Measurements from ENCODE around the gene ELMO1.

The ELMO1 gene

DNA sequence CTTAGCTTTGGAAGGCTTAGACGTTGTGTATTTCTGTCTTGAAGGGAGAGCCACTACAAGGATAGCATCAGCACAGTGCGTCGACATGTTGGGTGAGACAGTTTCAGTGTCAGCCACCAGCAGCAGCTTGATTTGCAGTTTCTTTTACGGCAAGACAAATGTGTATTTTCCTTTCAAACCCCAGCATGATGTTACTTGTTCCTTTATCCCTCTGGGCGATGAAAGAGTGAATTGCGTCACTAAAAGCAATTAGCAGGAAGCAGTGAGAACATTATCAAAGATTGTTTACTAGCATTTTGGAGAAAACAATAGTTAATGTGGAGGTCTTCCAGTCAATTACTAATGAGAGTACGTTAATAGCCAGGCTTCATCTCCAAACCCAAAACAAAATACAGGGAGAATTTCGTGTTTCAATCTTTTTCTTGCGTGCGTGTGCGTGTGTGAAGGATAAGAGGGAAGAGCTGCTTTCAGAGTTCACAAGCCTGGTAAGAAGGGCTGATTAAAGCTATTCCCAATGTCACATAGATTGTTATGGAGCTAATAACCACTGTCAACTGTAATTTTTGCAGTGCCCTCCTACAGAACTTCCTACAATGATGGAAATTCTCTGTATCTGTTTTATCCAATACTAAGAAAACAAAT, 567.3 kb downstream of the ELMO1 start:
- TF ChIP-seq, protein P1, sequence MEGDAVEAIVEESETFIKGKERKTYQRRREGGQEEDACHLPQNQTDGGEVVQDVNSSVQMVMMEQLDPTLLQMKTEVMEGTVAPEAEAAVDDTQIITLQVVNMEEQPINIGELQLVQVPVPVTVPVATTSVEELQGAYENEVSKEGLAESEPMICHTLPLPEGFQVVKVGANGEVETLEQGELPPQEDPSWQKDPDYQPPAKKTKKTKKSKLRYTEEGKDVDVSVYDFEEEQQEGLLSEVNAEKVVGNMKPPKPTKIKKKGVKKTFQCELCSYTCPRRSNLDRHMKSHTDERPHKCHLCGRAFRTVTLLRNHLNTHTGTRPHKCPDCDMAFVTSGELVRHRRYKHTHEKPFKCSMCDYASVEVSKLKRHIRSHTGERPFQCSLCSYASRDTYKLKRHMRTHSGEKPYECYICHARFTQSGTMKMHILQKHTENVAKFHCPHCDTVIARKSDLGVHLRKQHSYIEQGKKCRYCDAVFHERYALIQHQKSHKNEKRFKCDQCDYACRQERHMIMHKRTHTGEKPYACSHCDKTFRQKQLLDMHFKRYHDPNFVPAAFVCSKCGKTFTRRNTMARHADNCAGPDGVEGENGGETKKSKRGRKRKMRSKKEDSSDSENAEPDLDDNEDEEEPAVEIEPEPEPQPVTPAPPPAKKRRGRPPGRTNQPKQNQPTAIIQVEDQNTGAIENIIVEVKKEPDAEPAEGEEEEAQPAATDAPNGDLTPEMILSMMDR (IDR thresholded peaks at IDR 0.05; ENCODE audit: low read depth, low read length, missing control alignments) = no peak
- no peak overlapping the region for H3K4me3 ChIP-seq (ENCODE audit: low read depth, low read length)
- in situ Hi-C loops (cut with HindIII; ENCODE audit: low sequenced_read_pairs) = no loop called here
- DNase-seq (ENCODE audit: low read depth) = no peak

DNA sequence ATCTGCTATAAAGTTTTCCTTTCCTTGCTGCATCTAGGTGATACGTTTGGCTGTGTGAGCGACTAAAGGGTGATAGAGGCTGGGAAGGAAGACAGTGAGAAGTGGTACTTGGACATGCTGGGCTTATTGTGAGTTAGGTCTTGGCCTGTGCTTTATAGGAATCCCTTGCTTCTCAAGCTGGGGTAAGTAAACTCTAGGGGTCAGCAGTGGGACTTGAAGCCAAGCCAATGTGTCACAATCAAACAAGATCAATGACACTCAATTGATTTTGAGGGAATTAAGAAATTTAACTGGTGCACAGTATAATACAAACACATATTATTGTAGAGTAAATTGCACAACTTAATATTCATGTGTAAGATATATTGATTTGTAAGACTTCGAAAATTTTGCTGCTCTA, 568.6 kb downstream of the ELMO1 start:
- in situ Hi-C loops (cut with HindIII; ENCODE audit: low sequenced_read_pairs) = no loop called here
- TF ChIP-seq, protein P1 (IDR thresholded peaks at IDR 0.05; ENCODE audit: low read depth, low read length, missing control alignments) = no peak
- no peak for DNase-seq (ENCODE audit: low read depth)
- no peak overlapping the region for H3K4me3 ChIP-seq (ENCODE audit: low read depth, low read length)

DNA sequence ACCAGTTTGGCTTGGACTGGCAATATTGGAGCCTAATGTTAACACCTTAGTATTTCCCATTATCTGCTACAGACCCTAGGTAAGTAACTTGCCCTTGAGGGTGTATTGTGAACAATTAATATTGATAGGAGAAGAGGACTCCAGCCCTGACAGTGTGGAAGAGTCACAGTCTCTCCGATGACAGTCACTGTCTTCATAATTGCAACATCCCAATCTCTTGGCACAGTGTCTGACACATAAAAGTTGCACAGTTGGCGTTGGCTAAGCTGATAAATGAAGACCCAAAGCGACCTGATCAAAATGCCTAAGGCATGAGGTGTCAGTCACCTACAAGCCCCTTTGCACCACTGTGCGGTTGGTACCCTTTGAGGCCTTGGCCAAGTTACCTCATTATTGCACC, 569.6 kb downstream of the ELMO1 start:
- H3K4me3 ChIP-seq (ENCODE audit: low read depth, low read length) = no peak overlapping the region
- TF ChIP-seq, protein P1 (IDR thresholded peaks at IDR 0.05; ENCODE audit: low read depth, low read length, missing control alignments) = no peak
- in situ Hi-C loops (cut with HindIII; ENCODE audit: low sequenced_read_pairs) = no loop called here
- DNase-seq (ENCODE audit: low read depth) = no peak

DNA sequence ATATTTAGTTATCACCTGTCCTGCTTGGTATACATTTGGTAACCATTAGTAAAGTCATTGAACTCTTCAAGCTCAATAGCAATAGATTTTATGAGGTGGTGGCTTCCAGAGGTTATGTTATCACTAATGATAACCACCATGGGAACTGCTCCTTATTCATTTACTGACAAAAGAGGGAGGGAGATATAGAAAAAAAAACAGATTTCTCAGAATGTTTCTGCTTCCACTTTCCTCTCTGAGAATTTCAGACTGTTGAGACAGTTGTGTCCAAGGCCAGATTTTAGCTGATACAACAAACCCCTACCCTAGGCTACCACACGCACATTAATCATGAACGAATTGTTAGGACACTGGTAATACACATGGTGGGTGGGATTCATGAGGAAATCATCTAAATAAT, 570.4 kb downstream of the ELMO1 start:
- in situ Hi-C loops (cut with HindIII; ENCODE audit: low sequenced_read_pairs) = no loop called here
- TF ChIP-seq, protein P1 (IDR thresholded peaks at IDR 0.05; ENCODE audit: low read depth, low read length, missing control alignments) = no peak

DNA sequence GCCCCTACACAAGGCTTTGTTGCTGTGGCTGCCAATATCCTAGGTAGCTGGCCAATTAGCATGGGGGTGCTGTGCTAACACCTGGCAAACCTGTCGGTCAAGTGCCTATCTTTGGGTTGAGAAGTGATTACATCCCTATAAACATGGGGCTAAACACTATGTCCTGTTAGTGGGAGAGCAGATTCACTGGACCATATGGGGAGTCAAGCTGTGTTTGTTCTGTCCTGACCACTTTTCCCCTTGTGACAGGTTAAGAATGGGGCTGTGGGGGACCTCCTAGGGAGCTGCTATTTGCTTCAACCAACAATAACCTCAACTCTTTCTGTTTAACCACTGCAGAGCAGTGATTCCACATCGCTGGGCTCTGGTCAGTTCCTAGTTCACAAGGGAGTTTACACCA, 572.9 kb downstream of the ELMO1 start:
- TF ChIP-seq, protein P1 (IDR thresholded peaks at IDR 0.05; ENCODE audit: low read depth, low read length, missing control alignments) = no peak
- in situ Hi-C loops (cut with HindIII; ENCODE audit: low sequenced_read_pairs) = no loop called here
- no peak overlapping the region for H3K4me3 ChIP-seq (ENCODE audit: low read depth, low read length)
- peak; percentile 71 for DNase-seq (ENCODE audit: low read depth)

More for the DNA sequence above, 570.4 kb downstream of the ELMO1 start:
- no peak for DNase-seq (ENCODE audit: low read depth)
- H3K4me3 ChIP-seq (ENCODE audit: low read depth, low read length) = no peak overlapping the region

DNA sequence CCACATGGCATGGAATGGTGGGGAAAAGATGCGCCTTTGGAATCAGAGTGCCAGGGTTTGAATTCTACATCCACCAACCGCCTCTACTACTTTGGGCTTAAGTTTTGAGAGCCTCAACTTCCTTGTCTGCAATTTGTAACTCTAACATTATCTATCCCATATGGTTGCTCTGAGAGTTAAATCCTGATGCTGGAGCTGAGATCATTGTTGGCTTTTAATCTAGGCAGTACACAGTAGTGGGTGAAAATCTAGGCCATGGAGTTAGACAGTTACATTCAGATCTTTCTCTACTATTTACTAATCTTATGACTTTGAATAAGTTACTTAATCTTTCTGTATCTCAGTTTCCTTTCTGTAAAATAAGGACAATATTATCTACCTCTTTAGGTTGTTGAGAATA, 574.6 kb downstream of the ELMO1 start:
- no peak overlapping the region for H3K4me3 ChIP-seq (ENCODE audit: low read depth, low read length)
- in situ Hi-C loops (cut with HindIII; ENCODE audit: low sequenced_read_pairs) = no loop called here
- DNase-seq (ENCODE audit: low read depth) = no peak
- TF ChIP-seq, protein P1 (IDR thresholded peaks at IDR 0.05; ENCODE audit: low read depth, low read length, missing control alignments) = no peak

All from astrocyte of the cerebellum (primary cell).